Chondrocyte (in vitro differentiated cells): ENCODE results near the gene NMB. TPM values are rescaled to one million over a fixed set of nuclear protein-coding genes. Genes with fewer than 3 reads are reported as not detected.
"Not testable (repeated sequence)": the region's sequence is repeated elsewhere in the genome, so short reads cannot be mapped to it uniquely, and the experiment has no call there.

Source experiments
- DNase-seq: peaks from one replicate; pipeline ENCODE4 v3.0.0; 2021; ENCODE audit warnings: mixed read lengths, low spot score
- H3K27ac Mint-ChIP-seq: one replicate; pipeline ENCODE4 v1.8.0; 2021; ENCODE audit warnings: mild to moderate bottlenecking, moderate library complexity, mixed read lengths; ENCODE audit not compliant: unreplicated experiment
- H3K27me3 Mint-ChIP-seq: 2 replicates; pipeline ENCODE4 v1.8.0; 2021; ENCODE audit warnings: low read depth, mixed read lengths
- H3K36me3 Mint-ChIP-seq: 2 replicates; pipeline ENCODE4 v1.8.0; 2021; ENCODE audit warnings: low read depth, mixed read lengths
- H3K4me1 Mint-ChIP-seq: 2 replicates; pipeline ENCODE4 v1.8.0; 2021; ENCODE audit warnings: low read depth, mild to moderate bottlenecking, mixed read lengths
- H3K4me3 Mint-ChIP-seq: one replicate; pipeline ENCODE4 v1.8.0; 2021; ENCODE audit warnings: mild to moderate bottlenecking, moderate library complexity, mixed read lengths; ENCODE audit not compliant: unreplicated experiment
- H3K9me3 Mint-ChIP-seq: 2 replicates; pipeline ENCODE4 v1.8.0; 2021; ENCODE audit warnings: low read depth, mixed read lengths
- CTCF ChIP-seq: fragments of 200-600 bp; sonication (generic); IDR thresholded peaks from 2 replicates; pipeline ENCODE4 v1.5.0; 2021; ENCODE audit warnings: antibody characterized with exemption, mild to moderate bottlenecking, moderate library complexity
- total RNA-seq: library from RNA; stranded (reverse); gene quantifications from 3 replicates; pipeline ENCODE4 v1.2.1, GENCODE V29; 2021

The NMB gene
- total RNA-seq, 1 donor from 2014 or later: 7.8 TPM

GRCh38 chr15:84648539-84648938, 9.5 kb downstream of the NMB start:
- Mint-ChIP-seq H3K4me3 (no peak overlapping the region), H3K27ac (no peak overlapping the region), H3K36me3 (peaks cover 34% of the 10 kb centered on the region), H3K4me1 (peaks cover 23% of the 10 kb centered on the region), H3K9me3 (no peaks in the 10 kb centered on the region), H3K27me3 (no peaks in the 10 kb centered on the region)
- no peak for TF ChIP-seq CTCF
- no peak for DNase-seq

- peaks cover 37% of the 10 kb centered on the region for H3K36me3 Mint-ChIP-seq
- peaks cover 18% of the 10 kb centered on the region for H3K4me1 Mint-ChIP-seq
- H3K4me3 Mint-ChIP-seq: no peak overlapping the region
- DNase-seq: no peak
- no peak for TF ChIP-seq CTCF
- no peaks in the 10 kb centered on the region for H3K27me3 Mint-ChIP-seq
- no peak overlapping the region for H3K27ac Mint-ChIP-seq
- H3K9me3 Mint-ChIP-seq: no peaks in the 10 kb centered on the region
Observed at GRCh38 chr15:84647726-84648125, 10.3 kb downstream of the NMB start.

- no peaks in the 10 kb centered on the region for H3K9me3 Mint-ChIP-seq
- no peak overlapping the region for H3K4me3 Mint-ChIP-seq
- peaks cover 7% of the 10 kb centered on the region for H3K4me1 Mint-ChIP-seq
- peak; percentile 55 for DNase-seq
- TF ChIP-seq CTCF: no peak
- no peaks in the 10 kb centered on the region for H3K27me3 Mint-ChIP-seq
- peaks cover 37% of the 10 kb centered on the region for H3K36me3 Mint-ChIP-seq
- H3K27ac Mint-ChIP-seq: no peak overlapping the region
Observed at GRCh38 chr15:84645997-84646396, 12.0 kb downstream of the NMB start.

- no peak overlapping the region for H3K4me3 Mint-ChIP-seq
- H3K27ac Mint-ChIP-seq: no peak overlapping the region
- no peaks in the 10 kb centered on the region for H3K9me3 Mint-ChIP-seq
- no peaks in the 10 kb centered on the region for H3K27me3 Mint-ChIP-seq
- peaks cover 7% of the 10 kb centered on the region for H3K4me1 Mint-ChIP-seq
- peaks cover 38% of the 10 kb centered on the region for H3K36me3 Mint-ChIP-seq
- TF ChIP-seq CTCF: no peak
- peak; percentile 78 for DNase-seq
Observed at GRCh38 chr15:84645496-84645895, 12.5 kb downstream of the NMB start.

GRCh38 chr15:84643838-84644237, 14.2 kb downstream of the NMB start:
- Mint-ChIP-seq H3K27me3 (no peaks in the 10 kb centered on the region), H3K27ac (no peak overlapping the region), H3K36me3 (peaks cover 42% of the 10 kb centered on the region), H3K4me3 (no peak overlapping the region), H3K4me1 (peaks cover 3% of the 10 kb centered on the region), H3K9me3 (no peaks in the 10 kb centered on the region)
- TF ChIP-seq CTCF: no peak
- no peak for DNase-seq

GRCh38 chr15:84642640-84643039, 15.4 kb downstream of the NMB start:
- not testable (repeated sequence) for H3K27ac Mint-ChIP-seq, DNase-seq, H3K4me1 Mint-ChIP-seq, H3K4me3 Mint-ChIP-seq, H3K9me3 Mint-ChIP-seq, H3K27me3 Mint-ChIP-seq
- peaks cover 38% of the 10 kb centered on the region for H3K36me3 Mint-ChIP-seq

- DNase-seq: peak; percentile 59
- not testable (repeated sequence) for H3K9me3 Mint-ChIP-seq, H3K27me3 Mint-ChIP-seq, H3K4me3 Mint-ChIP-seq, H3K27ac Mint-ChIP-seq, H3K4me1 Mint-ChIP-seq
- peaks cover 38% of the 10 kb centered on the region for H3K36me3 Mint-ChIP-seq
Observed at GRCh38 chr15:84641871-84642270, 16.1 kb downstream of the NMB start.
